ENCODE results near the gene PLG.

GRCh38 chr6:160790028-160790792, 88.2 kb downstream of the PLG start:
- TF ChIP-seq, protein P1, sequence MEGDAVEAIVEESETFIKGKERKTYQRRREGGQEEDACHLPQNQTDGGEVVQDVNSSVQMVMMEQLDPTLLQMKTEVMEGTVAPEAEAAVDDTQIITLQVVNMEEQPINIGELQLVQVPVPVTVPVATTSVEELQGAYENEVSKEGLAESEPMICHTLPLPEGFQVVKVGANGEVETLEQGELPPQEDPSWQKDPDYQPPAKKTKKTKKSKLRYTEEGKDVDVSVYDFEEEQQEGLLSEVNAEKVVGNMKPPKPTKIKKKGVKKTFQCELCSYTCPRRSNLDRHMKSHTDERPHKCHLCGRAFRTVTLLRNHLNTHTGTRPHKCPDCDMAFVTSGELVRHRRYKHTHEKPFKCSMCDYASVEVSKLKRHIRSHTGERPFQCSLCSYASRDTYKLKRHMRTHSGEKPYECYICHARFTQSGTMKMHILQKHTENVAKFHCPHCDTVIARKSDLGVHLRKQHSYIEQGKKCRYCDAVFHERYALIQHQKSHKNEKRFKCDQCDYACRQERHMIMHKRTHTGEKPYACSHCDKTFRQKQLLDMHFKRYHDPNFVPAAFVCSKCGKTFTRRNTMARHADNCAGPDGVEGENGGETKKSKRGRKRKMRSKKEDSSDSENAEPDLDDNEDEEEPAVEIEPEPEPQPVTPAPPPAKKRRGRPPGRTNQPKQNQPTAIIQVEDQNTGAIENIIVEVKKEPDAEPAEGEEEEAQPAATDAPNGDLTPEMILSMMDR (IDR thresholded peaks at IDR 0.05) = no peak
- TF ChIP-seq POLR2A (IDR thresholded peaks at IDR 0.05) = no peak
- TF ChIP-seq POLR2AphosphoS5 (IDR thresholded peaks at IDR 0.05; ENCODE audit: insufficient read depth in 1 of 2, low read depth in 1 of 2) = no peak
